Type B pancreatic cell (in vitro differentiated cells): Measurements from ENCODE around the gene DNAL1. TPM values are rescaled to one million over a fixed set of nuclear protein-coding genes. Genes with fewer than 3 reads are reported as not detected.
"Not testable (repeated sequence)": the region's sequence is repeated elsewhere in the genome, so short reads cannot be mapped to it uniquely, and the experiment has no call there.

ENCODE experiments used
- DNase-seq: peaks from one replicate; pipeline ENCODE4 v3.0.0; 2021; ENCODE audit warnings: mixed read lengths; ENCODE audit not compliant: unreplicated experiment; ENCODE audit errors: extremely low spot score
- H3K27ac Mint-ChIP-seq: 2 replicates; pipeline ENCODE4 v1.8.0; 2021; ENCODE audit warnings: mild to moderate bottlenecking, mixed read lengths
- H3K27me3 Mint-ChIP-seq: 2 replicates; pipeline ENCODE4 v1.8.0; 2021; ENCODE audit warnings: mixed read lengths
- H3K36me3 Mint-ChIP-seq: 2 replicates; pipeline ENCODE4 v1.8.0; 2021; ENCODE audit warnings: mixed read lengths
- H3K4me1 Mint-ChIP-seq: one replicate; pipeline ENCODE4 v1.8.0; 2021; ENCODE audit warnings: mixed read lengths; ENCODE audit not compliant: unreplicated experiment
- H3K4me3 Mint-ChIP-seq: 2 replicates; pipeline ENCODE4 v1.8.0; 2021; ENCODE audit warnings: mild to moderate bottlenecking, mixed read lengths
- H3K9me3 Mint-ChIP-seq: 2 replicates; pipeline ENCODE4 v1.8.0; 2021; ENCODE audit warnings: mixed read lengths
- CTCF ChIP-seq: fragments of 200-600 bp; sonication (generic); conservative IDR thresholded peaks from 2 replicates; pipeline ENCODE4 v1.5.0; 2021; ENCODE audit warnings: antibody characterized with exemption, mild to moderate bottlenecking
- total RNA-seq: library from RNA; stranded (reverse); gene quantifications from 2 replicates; pipeline ENCODE4 v1.2.1, GENCODE V29; 2021; ENCODE audit warnings: low replicate concordance

DNAL1 gene
- total RNA-seq, 1 donor from 2014 or later, result 20.3 TPM

GRCh38 chr14:73640796-73641365 is 3.9 kb upstream of the DNAL1 start:
- Mint-ChIP-seq H3K36me3 (no peaks in the 10 kb centered on the region), H3K9me3 (no peaks in the 10 kb centered on the region), H3K27me3 (peaks cover 10% of the 10 kb centered on the region), H3K27ac (no peak overlapping the region), H3K4me1 (peaks cover 18% of the 10 kb centered on the region), H3K4me3 (no peak overlapping the region)
- no peak for DNase-seq
- no peak for TF ChIP-seq CTCF

- no peak for DNase-seq
- H3K9me3 Mint-ChIP-seq, result no peaks in the 10 kb centered on the region
- peak overlapping the region; percentile 98 for H3K4me3 Mint-ChIP-seq
These were observed 443 bp downstream of the DNAL1 start for GRCh38 chr14:73645248-73645610.

GRCh38 chr14:73651005-73651404 is 6.2 kb downstream of the DNAL1 start:
- no peaks in the 10 kb centered on the region for H3K27me3 Mint-ChIP-seq
- no peak overlapping the region for H3K4me3 Mint-ChIP-seq
- H3K27ac Mint-ChIP-seq, result no peak overlapping the region
- peaks cover 5% of the 10 kb centered on the region for H3K36me3 Mint-ChIP-seq
- DNase-seq, result no peak
- TF ChIP-seq CTCF, result no peak
- H3K4me1 Mint-ChIP-seq, result peaks cover under 1% of the 10 kb centered on the region
- no peaks in the 10 kb centered on the region for H3K9me3 Mint-ChIP-seq

More at GRCh38 chr14:73645248-73645610, 443 bp downstream of the DNAL1 start:
- H3K27me3 Mint-ChIP-seq, result no peaks in the 10 kb centered on the region
- no peak for TF ChIP-seq CTCF
- peak overlapping the region; percentile 79 for H3K27ac Mint-ChIP-seq
- H3K36me3 Mint-ChIP-seq, result no peaks in the 10 kb centered on the region
- peaks cover 20% of the 10 kb centered on the region for H3K4me1 Mint-ChIP-seq

- no peak for DNase-seq
- Mint-ChIP-seq H3K27me3 (no peaks in the 10 kb centered on the region), H3K36me3 (peaks cover 13% of the 10 kb centered on the region), H3K4me3 (no peak overlapping the region), H3K9me3 (no peaks in the 10 kb centered on the region), H3K27ac (no peak overlapping the region), H3K4me1 (no peaks in the 10 kb centered on the region)
- TF ChIP-seq CTCF, result no peak
These were observed 11.1 kb downstream of the DNAL1 start for GRCh38 chr14:73655851-73656250.

GRCh38 chr14:73659202-73659601 is 14.4 kb downstream of the DNAL1 start:
- not testable (repeated sequence) for H3K27ac Mint-ChIP-seq, H3K4me3 Mint-ChIP-seq, H3K27me3 Mint-ChIP-seq, H3K4me1 Mint-ChIP-seq, DNase-seq, H3K9me3 Mint-ChIP-seq
- peaks cover 16% of the 10 kb centered on the region for H3K36me3 Mint-ChIP-seq

GRCh38 chr14:73660511-73660910 is 15.7 kb downstream of the DNAL1 start:
- Mint-ChIP-seq H3K4me1 (peaks cover 6% of the 10 kb centered on the region), H3K27ac (no peak overlapping the region), H3K27me3 (no peaks in the 10 kb centered on the region), H3K9me3 (peaks cover 4% of the 10 kb centered on the region), H3K36me3 (peaks cover 16% of the 10 kb centered on the region), H3K4me3 (no peak overlapping the region)
- no peak for TF ChIP-seq CTCF
- no peak for DNase-seq
